Measurements from ENCODE around the gene SLC4A4. TPM values are rescaled to one million over a fixed set of nuclear protein-coding genes. Genes with fewer than 3 reads are reported as not detected.

The SLC4A4 gene
- total RNA-seq, 4 donors from 2014 or later: 0.30 to 0.56 (median 0.34) TPM; not detected in 1

- 74% methylated on average over 4 of the region's 4 CpGs for WGBS
- H3K4me1 ChIP-seq: no peaks in the 10 kb centered on the region
- no peaks in the 10 kb centered on the region for H3K36me3 ChIP-seq
- no peaks in the 10 kb centered on the region for H3K27me3 ChIP-seq
- H3K9me3 ChIP-seq: no peaks in the 10 kb centered on the region
- TF ChIP-seq POLR2A (IDR thresholded peaks at IDR 0.05): no peak
- TF ChIP-seq, protein P1, sequence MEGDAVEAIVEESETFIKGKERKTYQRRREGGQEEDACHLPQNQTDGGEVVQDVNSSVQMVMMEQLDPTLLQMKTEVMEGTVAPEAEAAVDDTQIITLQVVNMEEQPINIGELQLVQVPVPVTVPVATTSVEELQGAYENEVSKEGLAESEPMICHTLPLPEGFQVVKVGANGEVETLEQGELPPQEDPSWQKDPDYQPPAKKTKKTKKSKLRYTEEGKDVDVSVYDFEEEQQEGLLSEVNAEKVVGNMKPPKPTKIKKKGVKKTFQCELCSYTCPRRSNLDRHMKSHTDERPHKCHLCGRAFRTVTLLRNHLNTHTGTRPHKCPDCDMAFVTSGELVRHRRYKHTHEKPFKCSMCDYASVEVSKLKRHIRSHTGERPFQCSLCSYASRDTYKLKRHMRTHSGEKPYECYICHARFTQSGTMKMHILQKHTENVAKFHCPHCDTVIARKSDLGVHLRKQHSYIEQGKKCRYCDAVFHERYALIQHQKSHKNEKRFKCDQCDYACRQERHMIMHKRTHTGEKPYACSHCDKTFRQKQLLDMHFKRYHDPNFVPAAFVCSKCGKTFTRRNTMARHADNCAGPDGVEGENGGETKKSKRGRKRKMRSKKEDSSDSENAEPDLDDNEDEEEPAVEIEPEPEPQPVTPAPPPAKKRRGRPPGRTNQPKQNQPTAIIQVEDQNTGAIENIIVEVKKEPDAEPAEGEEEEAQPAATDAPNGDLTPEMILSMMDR (IDR thresholded peaks at IDR 0.05): no peak
- H3K4me3 ChIP-seq: no peak overlapping the region
- no peak for DNase-seq (ENCODE audit: low spot score in 2 of 2)
- H3K27ac ChIP-seq: no peak overlapping the region
Measured at GRCh38 chr4:71473541-71474240, 134.9 kb downstream of the SLC4A4 start.

DNA sequence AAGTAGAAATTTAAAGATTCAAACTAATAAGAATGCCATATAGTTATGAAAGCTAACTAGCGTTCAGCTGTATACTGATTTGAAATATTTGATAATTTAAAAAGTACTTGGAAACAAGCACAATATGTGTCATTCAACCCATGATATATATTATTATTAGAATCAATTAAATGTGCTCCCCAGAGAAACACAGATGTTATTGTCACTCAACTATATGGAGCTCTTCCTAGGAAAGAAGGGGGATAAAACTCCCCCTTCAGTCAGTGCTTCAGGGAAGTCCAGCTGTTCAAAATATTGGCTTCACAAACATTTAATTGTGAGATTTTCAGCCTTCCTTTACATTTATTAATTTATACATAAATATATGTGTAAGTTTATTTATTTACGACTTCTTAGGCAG, 135.9 kb downstream of the SLC4A4 start:
- Histone ChIP-seq H3K4me1 (no peaks in the 10 kb centered on the region), H3K4me3 (no peak overlapping the region), H3K27me3 (no peaks in the 10 kb centered on the region), H3K9me3 (no peaks in the 10 kb centered on the region), H3K27ac (no peak overlapping the region), H3K36me3 (no peaks in the 10 kb centered on the region)
- DNase-seq (ENCODE audit: low spot score in 2 of 2): no peak
- WGBS: 94% methylated on average over 2 of the region's 2 CpGs
- TF ChIP-seq, protein P1 (IDR thresholded peaks at IDR 0.05): no peak
- no peak for TF ChIP-seq POLR2A (IDR thresholded peaks at IDR 0.05)
- TF ChIP-seq EP300 (IDR thresholded peaks at IDR 0.05): no peak
- no peak for TF ChIP-seq POLR2AphosphoS5 (IDR thresholded peaks at IDR 0.05)

- no peaks in the 10 kb centered on the region for H3K36me3 ChIP-seq
Measured at GRCh38 chr4:71476240-71476639, 137.4 kb downstream of the SLC4A4 start.

GRCh38 chr4:71486550-71487343, 147.9 kb downstream of the SLC4A4 start:
- H3K27ac ChIP-seq: no peak overlapping the region

More at GRCh38 chr4:71476240-71476639, 137.4 kb downstream of the SLC4A4 start:
- Histone ChIP-seq H3K4me3 (no peak overlapping the region), H3K27me3 (no peaks in the 10 kb centered on the region), H3K9me3 (no peaks in the 10 kb centered on the region), H3K4me1 (no peaks in the 10 kb centered on the region), H3K27ac (no peak overlapping the region)
- DNase-seq (ENCODE audit: low spot score in 2 of 2): no peak
- WGBS: 69% methylated on average over 3 of the region's 3 CpGs
- TF ChIP-seq, protein P1 (IDR thresholded peaks at IDR 0.05): no peak
- TF ChIP-seq POLR2AphosphoS5 (IDR thresholded peaks at IDR 0.05): no peak
- no peak for TF ChIP-seq EP300 (IDR thresholded peaks at IDR 0.05)
- TF ChIP-seq POLR2A (IDR thresholded peaks at IDR 0.05): no peak

More at GRCh38 chr4:71486550-71487343, 147.9 kb downstream of the SLC4A4 start:
- H3K27me3 ChIP-seq: no peaks in the 10 kb centered on the region
- no peaks in the 10 kb centered on the region for H3K9me3 ChIP-seq
- TF ChIP-seq, protein P1 (IDR thresholded peaks at IDR 0.05): no peak
- no peak for TF ChIP-seq POLR2A (IDR thresholded peaks at IDR 0.05)
- TF ChIP-seq EP300 (IDR thresholded peaks at IDR 0.05): no peak
- no peak for TF ChIP-seq POLR2AphosphoS5 (IDR thresholded peaks at IDR 0.05)
- no peaks in the 10 kb centered on the region for H3K36me3 ChIP-seq
- 61% methylated on average over 4 of the region's 4 CpGs for WGBS
- H3K4me3 ChIP-seq: no peak overlapping the region
- peaks cover 3% of the 10 kb centered on the region for H3K4me1 ChIP-seq
- no peak for DNase-seq (ENCODE audit: low spot score in 2 of 2)

Measured in suprapubic skin (tissue), 4 donors.